GM12878 (cell line): ENCODE results near the gene CNTN3. TPM values are rescaled to one million over a fixed set of nuclear protein-coding genes. Genes with fewer than 3 reads are reported as not detected.

Experiments used
- ATAC-seq: fragments of 200-7000 bp; cut with Tn5 transposase; 3 replicates; pipeline ENCODE4 v1.9.1; 2020; ENCODE audit warnings: mild to moderate bottlenecking, moderate library complexity
- BruUV-seq: library from RNA; stranded (reverse); fragments of 400-500 nt; replicated peaks from 2 replicates; lab custom pipeline; 2021; lab: Mats Ljungman, UMichigan
- CTCF ChIA-PET: fragments of 300-600 bp; sonication (Branson Sonifier 250); formaldehyde crosslinking; extraction: SDS; loops from one replicate; lab custom pipeline; 2021; ENCODE audit warnings: inconsistent platforms; lab: Yijun Ruan, JAX
- POLR2A ChIA-PET: fragments of 350-600 bp; formaldehyde crosslinking; extraction: SDS; loops from one replicate; lab custom pipeline; 2021; ENCODE audit warnings: inconsistent platforms; lab: Charles Lee
- RAD21 ChIA-PET: fragments of 300-600 bp; sonication (Branson Sonifier 250); formaldehyde crosslinking; loops from one replicate; lab custom pipeline; 2023; ENCODE audit warnings: antibody characterized with exemption; ENCODE audit not compliant: unreplicated experiment; lab: Charles Lee
- SMC1A ChIA-PET: fragments of 300-600 bp; sonication (Branson Sonifier 250); formaldehyde crosslinking; loops from one replicate; lab custom pipeline; 2023; ENCODE audit not compliant: unreplicated experiment, uncharacterized antibody; lab: Charles Lee
- DNase-seq: peaks from one replicate; pipeline ENCODE4 v3.0.0-alpha.2; 2011; ENCODE audit warnings: low read depth, low spot score
- FAIRE-seq: peaks from 3 replicates; lab custom pipeline; 2011; peaks lifted over from hg19 to GRCh38; lab: Jason Lieb, UNC
- H2AFZ ChIP-seq: 2 replicates; pipeline ENCODE4 v1.6.0; 2011; ENCODE audit warnings: low read depth, low read length, control low read depth; ENCODE audit not compliant: control insufficient read depth
- H3K27ac ChIP-seq: 2 replicates; pipeline ENCODE4 v1.5.1; 2011; ENCODE audit warnings: control low read depth; ENCODE audit not compliant: control insufficient read depth, insufficient read depth
- H3K27me3 ChIP-seq, 2 experiments: replicated peaks in 1 of 2; 2 replicates each; pipeline versions ENCODE4 v1.6.0 to v1.6.1; 2011; ENCODE audit warnings: low read length in 1 of 2; ENCODE audit not compliant: control insufficient read depth in 2 of 2, insufficient read depth in 2 of 2
- H3K36me3 ChIP-seq, 2 experiments: 2 replicates each; pipeline ENCODE4 v1.5.1; 2011; ENCODE audit warnings: low read length in 1 of 2; ENCODE audit not compliant: control insufficient read depth in 2 of 2, insufficient read depth in 2 of 2
- H3K4me1 ChIP-seq: 2 replicates; pipeline ENCODE4 v1.6.1; 2011; ENCODE audit warnings: mild to moderate bottlenecking, low read length, moderate library complexity, mixed read lengths; ENCODE audit not compliant: control insufficient read depth, insufficient read depth
- H3K4me2 ChIP-seq: 2 replicates; pipeline ENCODE4 v1.6.0; 2011; ENCODE audit warnings: control low read depth; ENCODE audit not compliant: control insufficient read depth, insufficient read depth
- H3K4me3 ChIP-seq: fragments of 200-600 bp; sonication (generic); 2 replicates; pipeline ENCODE4 v1.5.1; 2016
- H3K79me2 ChIP-seq: 2 replicates; pipeline ENCODE4 v1.6.0; 2011; ENCODE audit warnings: low read length; ENCODE audit not compliant: control insufficient read depth, insufficient read depth
- H3K9ac ChIP-seq: 2 replicates; pipeline ENCODE4 v1.8.0; 2011; ENCODE audit warnings: low read length, control low read depth, mixed read lengths; ENCODE audit not compliant: control insufficient read depth, insufficient read depth
- H3K9me3 ChIP-seq: replicated peaks from 3 replicates; pipeline ENCODE4 v1.5.1; 2011; ENCODE audit warnings: mild to moderate bottlenecking, low read length; ENCODE audit not compliant: control insufficient read depth, insufficient read depth
- H4K20me1 ChIP-seq: 2 replicates; pipeline ENCODE4 v1.6.0; 2011; ENCODE audit not compliant: control insufficient read depth, insufficient read depth
- GATAD2B ChIP-seq: fragments of 450-650 bp; conservative IDR thresholded peaks from 2 replicates; pipeline ENCODE4 v1.6.1; 2017; ENCODE audit warnings: low read depth, mild to moderate bottlenecking, moderate library complexity
- HCFC1 ChIP-seq: fragments of 150-350 bp; IDR thresholded peaks from 2 replicates; pipeline ENCODE4 v1.6.1; 2014; ENCODE audit warnings: low read length
- LARP7 ChIP-seq: fragments of 450-650 bp; IDR thresholded peaks from 2 replicates; pipeline ENCODE4 v1.6.1; 2017; ENCODE audit warnings: mild to moderate bottlenecking
- MYB ChIP-seq: fragments of 150-350 bp; IDR thresholded peaks from 2 replicates; pipeline ENCODE4 v1.6.1; 2014; ENCODE audit warnings: mild to moderate bottlenecking, low read depth, low read length, borderline replicate concordance
- NFYA ChIP-seq: IDR thresholded peaks from 2 replicates; pipeline ENCODE4 v1.6.1; 2011; ENCODE audit warnings: low read depth, mild to moderate bottlenecking, low read length, improper control_type of control experiment, borderline replicate concordance
- NR2C1 ChIP-seq: fragments of 450-650 bp; IDR thresholded peaks from 2 replicates; pipeline ENCODE4 v1.6.1; 2017; ENCODE audit warnings: antibody characterized with exemption, mild to moderate bottlenecking, moderate library complexity
- POLR2A ChIP-seq: IDR thresholded peaks from 2 replicates; pipeline ENCODE4 v1.6.1; 2011; ENCODE audit warnings: low read depth, mild to moderate bottlenecking, low read length
- RAD21 ChIP-seq: IDR thresholded peaks from 2 replicates; pipeline ENCODE4 v1.6.1; 2011; ENCODE audit warnings: mild to moderate bottlenecking, low read depth, low read length, moderate library complexity; ENCODE audit not compliant: insufficient read depth
- SIN3A ChIP-seq: IDR thresholded peaks from 2 replicates; pipeline ENCODE4 v1.6.1; 2012; ENCODE audit warnings: low read depth, low read length, improper control_type of control experiment
- SMARCA5 ChIP-seq: fragments of 450-650 bp; IDR thresholded peaks from 2 replicates; pipeline ENCODE4 v1.6.1; 2017; ENCODE audit warnings: mild to moderate bottlenecking
- SMC3 ChIP-seq: IDR thresholded peaks from 2 replicates; pipeline ENCODE4 v1.6.1; 2011; ENCODE audit warnings: low read length, improper control_type of control experiment, borderline replicate concordance
- SPI1 ChIP-seq: IDR thresholded peaks from 2 replicates; pipeline ENCODE4 v1.6.1; 2011; ENCODE audit warnings: low read depth, mild to moderate bottlenecking, low read length, moderate library complexity, borderline replicate concordance; ENCODE audit not compliant: insufficient read depth
- TCF12 ChIP-seq: IDR thresholded peaks from 2 replicates; pipeline ENCODE4 v1.6.1; 2011; ENCODE audit warnings: low read depth, mild to moderate bottlenecking, low read length
- TCF3 ChIP-seq: IDR thresholded peaks from 2 replicates; pipeline ENCODE4 v1.6.1; 2012; ENCODE audit warnings: low read depth, mild to moderate bottlenecking, low read length, borderline replicate concordance; ENCODE audit not compliant: insufficient read depth
- USF2 ChIP-seq: IDR thresholded peaks from 2 replicates; pipeline ENCODE4 v1.6.1; 2011; ENCODE audit warnings: low read depth, low read length, improper control_type of control experiment, borderline replicate concordance
- WRNIP1 ChIP-seq: IDR thresholded peaks from 2 replicates; pipeline ENCODE4 v1.6.1; 2011; ENCODE audit warnings: low read depth, low read length, improper control_type of control experiment, borderline replicate concordance
- WGBS: methylation state at CpG from one replicate; pipeline ENCODE4 v1.1.6; 2016; ENCODE audit warnings: low lambda C conversion rate; ENCODE audit not compliant: insufficient replicate concordance, insufficient coverage; ENCODE audit errors: missing lambda C conversion rate; 5-methylcytosine and 5-hydroxymethylcytosine counted together
- in situ Hi-C: fragments of 300-500 bp; cut with MboI; formaldehyde crosslinking; loops from 9 replicates; pipeline ENCODE4 v1.14.3; 2018; ENCODE audit warnings: mixed read lengths
- intact Hi-C: fragments of 100-400 bp; cut with micrococcal nuclease; formaldehyde crosslinking; loops from one replicate; pipeline ENCODE4 v1.14.2; 2022; ENCODE audit not compliant: unreplicated experiment
- polyA plus RNA-seq, 11 experiments: library from polyadenylated mRNA; depleted of rRNA in 4 of 11; unstranded in 6 of 11; stranded (reverse) in 5 of 11; fragments of >200 nt; fragmentation: Nextera tagmentation in 4 of 11; fragmentation: Illumina TruSeq in 1 of 11; extraction: Ambion mirVana in 4 of 11; extraction: Trizol in 1 of 11; gene quantifications; 1 replicate in 1 of 11; 2 replicates in 10 of 11; pipeline versions ENCODE4 v1.2.1 to v1.2.3, GENCODE V29; 2011 to 2016; ENCODE audit warnings: inconsistent platforms in 2 of 11, missing spikeins in 2 of 11, low read depth in 1 of 11
- total RNA-seq, 4 experiments: library from RNA; depleted of rRNA in 3 of 4; stranded (reverse); fragments of >200 nt in 3 of 4; fragmentation: Illumina TruSeq in 1 of 4; extraction: Trizol in 1 of 4; gene quantifications; 2 replicates each; pipeline versions ENCODE4 v1.2.1 to v1.2.3, GENCODE V29; 2013 to 2021

CNTN3 gene
- total and polyA plus RNA-seq, 10 of the 15 experiments (the other 5 are each of a cell fraction or from before 2014, with no cell fraction given) = 0.14 TPM; not detected in 9

DNA sequence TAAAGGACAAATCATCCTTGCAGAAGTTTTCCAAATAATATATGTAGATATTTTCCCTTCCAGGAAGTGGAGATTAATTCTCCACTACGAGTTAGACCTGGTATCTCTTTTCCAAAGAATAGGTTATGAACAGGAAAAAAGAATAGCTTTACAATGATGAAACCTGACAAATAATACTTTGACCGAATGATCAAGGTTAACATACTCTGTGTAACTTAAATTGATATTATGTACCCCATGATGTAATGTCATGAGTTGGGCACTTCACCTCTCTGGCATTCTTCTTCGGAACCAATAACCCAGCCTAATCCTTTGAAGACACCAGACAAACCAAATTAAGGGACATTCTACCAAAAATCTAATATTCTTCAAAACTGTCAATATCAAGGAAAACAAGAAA lies 48.7 kb upstream of the CNTN3 start:
- Histone ChIP-seq H3K79me2 (no peaks in the 10 kb centered on the region), H3K9ac (no peak overlapping the region), H3K4me2 (no peak overlapping the region), H3K27me3 (no peaks in the 10 kb centered on the region), H4K20me1 (no peaks in the 10 kb centered on the region), H3K9me3 (no peaks in the 10 kb centered on the region), H3K36me3 (no peaks in the 10 kb centered on the region), H3K4me1 (no peaks in the 10 kb centered on the region), H2AFZ (no peak overlapping the region), H3K4me3 (no peak overlapping the region), H3K27ac (no peak overlapping the region)
- intact Hi-C loops = no loop called here
- ChIA-PET CTCF (interaction anchor here (0.5 kb wide), 1 partner anchor 100 kb away, joined by 3 read pairs; no protein-coding TSS in a partner anchor), POLR2A (no interaction called here), RAD21 (no interaction called here), SMC1A (no interaction called here)
- TF ChIP-seq NR2C1 (no peak), SMC3 (no peak)
- FAIRE-seq (no peak), DNase-seq (no peak), ATAC-seq (no peak)
- no TSS peak for BruUV-seq
- in situ Hi-C loops = no loop called here
- 0% methylated on average over 3 of the region's 3 CpGs for WGBS

DNA sequence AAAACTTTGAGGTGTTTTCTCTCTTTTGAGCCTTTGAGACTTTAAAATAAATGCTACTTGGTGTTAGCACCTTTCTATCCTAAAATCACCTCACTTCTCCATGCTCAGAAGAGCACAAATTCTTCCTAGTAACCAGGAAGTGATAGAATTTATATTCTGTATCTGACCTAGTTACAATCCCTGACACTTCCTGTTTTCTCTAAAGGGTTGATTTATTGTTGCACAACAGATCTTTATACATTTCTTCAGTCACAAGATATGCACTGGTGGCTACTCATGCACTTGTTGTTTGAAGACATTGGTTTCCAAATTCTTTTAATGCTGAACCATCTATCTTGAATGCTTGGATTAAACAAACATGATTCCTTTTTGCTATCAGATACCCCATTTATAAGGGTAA lies 47.2 kb upstream of the CNTN3 start:
- Histone ChIP-seq H3K79me2 (no peaks in the 10 kb centered on the region), H3K4me2 (no peak overlapping the region), H3K27ac (no peak overlapping the region), H3K27me3 (no peaks in the 10 kb centered on the region), H3K4me1 (no peaks in the 10 kb centered on the region), H4K20me1 (no peaks in the 10 kb centered on the region), H3K4me3 (no peak overlapping the region), H3K9ac (no peak overlapping the region), H3K36me3 (no peaks in the 10 kb centered on the region), H3K9me3 (no peaks in the 10 kb centered on the region), H2AFZ (no peak overlapping the region)
- ChIA-PET POLR2A (no interaction called here), SMC1A (no interaction called here), RAD21 (no interaction called here), CTCF (no interaction called here)
- DNase-seq = no peak
- no TSS peak for BruUV-seq
- in situ Hi-C loops (no loop called here), intact Hi-C loops (no loop called here)
- no peak for FAIRE-seq
- TF ChIP-seq HCFC1 (no peak), LARP7 (no peak), SIN3A (no peak), MYB (no peak), NFYA (no peak), TCF12 (no peak), TCF3 (no peak), USF2 (no peak), NR2C1 (no peak), SMARCA5 (no peak), WRNIP1 (no peak), SPI1 (no peak), POLR2A (no peak), GATAD2B (no peak), RAD21 (no peak)
- ATAC-seq = no peak
